Measurements from ENCODE around the gene SLC25A18.

SLC25A18 gene

GRCh38 chr22:17576470-17576869, 13.2 kb downstream of the SLC25A18 start:
- H3K9me3 ChIP-seq (ENCODE audit: control insufficient read depth, low read length), result no peaks in the 10 kb centered on the region
- H3K36me3 ChIP-seq (ENCODE audit: control insufficient read depth, insufficient read depth, low read length), result no peaks in the 10 kb centered on the region
- no peaks in the 10 kb centered on the region for H3K79me2 ChIP-seq
- no peaks in the 10 kb centered on the region for H3K4me1 ChIP-seq
- H3K27me3 ChIP-seq (ENCODE audit: control insufficient read depth, insufficient read depth, low read length), result no peaks in the 10 kb centered on the region
- H3K27ac ChIP-seq, result no peak overlapping the region
- H2AFZ ChIP-seq, result no peak overlapping the region
- H3K9ac ChIP-seq, result no peak overlapping the region
- no peak for TF ChIP-seq CTCF (IDR thresholded peaks at IDR 0.05)
- H3K4me2 ChIP-seq (ENCODE audit: low read length), result no peak overlapping the region
- no peak overlapping the region for H3K4me3 ChIP-seq (ENCODE audit: low read depth, low read length)

GRCh38 chr22:17578136-17578754, 14.9 kb downstream of the SLC25A18 start:
- Histone ChIP-seq H3K9ac (no peak overlapping the region), H3K27me3 (ENCODE audit: control insufficient read depth, insufficient read depth, low read length) (no peaks in the 10 kb centered on the region), H3K27ac (no peak overlapping the region), H3K79me2 (no peaks in the 10 kb centered on the region), H2AFZ (no peak overlapping the region), H3K4me3 (ENCODE audit: low read depth, low read length) (no peak overlapping the region), H3K9me3 (ENCODE audit: control insufficient read depth, low read length) (no peaks in the 10 kb centered on the region), H3K36me3 (ENCODE audit: control insufficient read depth, insufficient read depth, low read length) (no peaks in the 10 kb centered on the region), H3K4me2 (ENCODE audit: low read length) (no peak overlapping the region), H3K4me1 (no peaks in the 10 kb centered on the region)
- no peak for TF ChIP-seq CTCF (IDR thresholded peaks at IDR 0.05)

GRCh38 chr22:17579535-17579981, 16.3 kb downstream of the SLC25A18 start:
- H3K9ac ChIP-seq, result no peak overlapping the region
- H2AFZ ChIP-seq, result no peak overlapping the region
- no peak for TF ChIP-seq CTCF (IDR thresholded peaks at IDR 0.05)
- H3K4me3 ChIP-seq (ENCODE audit: low read depth, low read length), result no peak overlapping the region
- no peaks in the 10 kb centered on the region for H3K4me1 ChIP-seq
- H3K9me3 ChIP-seq (ENCODE audit: control insufficient read depth, low read length), result no peaks in the 10 kb centered on the region
- H3K27ac ChIP-seq, result no peak overlapping the region
- H3K27me3 ChIP-seq (ENCODE audit: control insufficient read depth, insufficient read depth, low read length), result no peaks in the 10 kb centered on the region
- no peaks in the 10 kb centered on the region for H3K79me2 ChIP-seq
- H3K36me3 ChIP-seq (ENCODE audit: control insufficient read depth, insufficient read depth, low read length), result no peaks in the 10 kb centered on the region
- no peak overlapping the region for H3K4me2 ChIP-seq (ENCODE audit: low read length)

GRCh38 chr22:17580441-17581031, 17.2 kb downstream of the SLC25A18 start:
- no peak overlapping the region for H3K4me3 ChIP-seq (ENCODE audit: low read depth, low read length)

More at GRCh38 chr22:17580441-17581031, 17.2 kb downstream of the SLC25A18 start:
- Histone ChIP-seq H3K27ac (no peak overlapping the region), H3K36me3 (ENCODE audit: control insufficient read depth, insufficient read depth, low read length) (no peaks in the 10 kb centered on the region), H3K27me3 (ENCODE audit: control insufficient read depth, insufficient read depth, low read length) (no peaks in the 10 kb centered on the region), H3K4me2 (ENCODE audit: low read length) (no peak overlapping the region), H3K9me3 (ENCODE audit: control insufficient read depth, low read length) (no peaks in the 10 kb centered on the region), H2AFZ (peak overlapping the region; percentile 34), H3K4me1 (no peaks in the 10 kb centered on the region), H3K79me2 (no peaks in the 10 kb centered on the region), H3K9ac (no peak overlapping the region)
- TF ChIP-seq CTCF (IDR thresholded peaks at IDR 0.05), result no peak

Measured in parathyroid adenoma (tissue), 2 donors.